NB4 (cell line): Measurements from ENCODE around the gene MRPS15.

Source experiments
- MYC ChIP-seq: IDR thresholded peaks from 2 replicates; pipeline ENCODE4 v1.6.1; 2011; ENCODE audit warnings: low read depth, low read length
- POLR2A ChIP-seq: IDR thresholded peaks from 2 replicates; pipeline ENCODE4 v1.6.1; 2011; ENCODE audit warnings: mild to moderate bottlenecking; ENCODE audit not compliant: insufficient read length; ENCODE audit errors: extremely low read depth
- TF ChIP-seq, protein P1 (sequence below): IDR thresholded peaks from one replicate; pipeline ENCODE4 v1.5.1; 2012; ENCODE audit warnings: low read depth, low read length
- TF ChIP-seq, protein P2 (sequence below): IDR thresholded peaks from 2 replicates; pipeline ENCODE4 v1.6.1; 2011; ENCODE audit warnings: low read depth, low read length

DNA sequence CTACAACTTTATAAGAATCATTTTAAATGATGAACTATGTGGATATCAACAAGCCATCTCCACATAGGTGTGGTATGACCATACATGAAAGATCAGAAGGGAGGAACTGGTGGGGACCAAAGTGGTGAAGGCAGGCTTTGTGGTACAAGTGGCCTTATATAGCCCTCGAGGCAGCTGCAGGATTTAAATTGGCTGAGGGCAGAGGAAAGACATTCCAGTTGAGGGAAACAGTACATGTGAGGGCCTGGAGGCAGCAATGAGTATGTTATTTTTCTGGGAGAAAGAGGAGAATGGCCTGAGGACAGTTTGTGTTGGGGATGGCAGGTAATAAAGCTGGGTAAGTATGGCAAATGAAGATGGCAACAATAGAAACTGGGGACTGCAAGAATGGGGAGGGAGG is 31.1 kb downstream of the MRPS15 start:
- TF ChIP-seq, protein P1, sequence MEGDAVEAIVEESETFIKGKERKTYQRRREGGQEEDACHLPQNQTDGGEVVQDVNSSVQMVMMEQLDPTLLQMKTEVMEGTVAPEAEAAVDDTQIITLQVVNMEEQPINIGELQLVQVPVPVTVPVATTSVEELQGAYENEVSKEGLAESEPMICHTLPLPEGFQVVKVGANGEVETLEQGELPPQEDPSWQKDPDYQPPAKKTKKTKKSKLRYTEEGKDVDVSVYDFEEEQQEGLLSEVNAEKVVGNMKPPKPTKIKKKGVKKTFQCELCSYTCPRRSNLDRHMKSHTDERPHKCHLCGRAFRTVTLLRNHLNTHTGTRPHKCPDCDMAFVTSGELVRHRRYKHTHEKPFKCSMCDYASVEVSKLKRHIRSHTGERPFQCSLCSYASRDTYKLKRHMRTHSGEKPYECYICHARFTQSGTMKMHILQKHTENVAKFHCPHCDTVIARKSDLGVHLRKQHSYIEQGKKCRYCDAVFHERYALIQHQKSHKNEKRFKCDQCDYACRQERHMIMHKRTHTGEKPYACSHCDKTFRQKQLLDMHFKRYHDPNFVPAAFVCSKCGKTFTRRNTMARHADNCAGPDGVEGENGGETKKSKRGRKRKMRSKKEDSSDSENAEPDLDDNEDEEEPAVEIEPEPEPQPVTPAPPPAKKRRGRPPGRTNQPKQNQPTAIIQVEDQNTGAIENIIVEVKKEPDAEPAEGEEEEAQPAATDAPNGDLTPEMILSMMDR: no peak
- TF ChIP-seq POLR2A (no peak), MYC (no peak)
- TF ChIP-seq, protein P2, sequence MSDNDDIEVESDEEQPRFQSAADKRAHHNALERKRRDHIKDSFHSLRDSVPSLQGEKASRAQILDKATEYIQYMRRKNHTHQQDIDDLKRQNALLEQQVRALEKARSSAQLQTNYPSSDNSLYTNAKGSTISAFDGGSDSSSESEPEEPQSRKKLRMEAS: no peak
